Fibroblast of skin of abdomen (primary cell): Measurements from ENCODE around the gene ATG2B.
"Not testable (repeated sequence)": the region's sequence is repeated elsewhere in the genome, so short reads cannot be mapped to it uniquely, and the experiment has no call there.

Experiments
- DNase-seq: peaks from one replicate; pipeline ENCODE4 v3.0.0-alpha.2; 2013

The ATG2B gene

GRCh38 chr14:96370528-96370927 is 7.4 kb upstream of the ATG2B start:
- no peak for DNase-seq

- no peak for DNase-seq
Observed at GRCh38 chr14:96368534-96368933, 5.4 kb upstream of the ATG2B start.

GRCh38 chr14:96364962-96365361 is 1.8 kb upstream of the ATG2B start:
- DNase-seq: no peak

DNA sequence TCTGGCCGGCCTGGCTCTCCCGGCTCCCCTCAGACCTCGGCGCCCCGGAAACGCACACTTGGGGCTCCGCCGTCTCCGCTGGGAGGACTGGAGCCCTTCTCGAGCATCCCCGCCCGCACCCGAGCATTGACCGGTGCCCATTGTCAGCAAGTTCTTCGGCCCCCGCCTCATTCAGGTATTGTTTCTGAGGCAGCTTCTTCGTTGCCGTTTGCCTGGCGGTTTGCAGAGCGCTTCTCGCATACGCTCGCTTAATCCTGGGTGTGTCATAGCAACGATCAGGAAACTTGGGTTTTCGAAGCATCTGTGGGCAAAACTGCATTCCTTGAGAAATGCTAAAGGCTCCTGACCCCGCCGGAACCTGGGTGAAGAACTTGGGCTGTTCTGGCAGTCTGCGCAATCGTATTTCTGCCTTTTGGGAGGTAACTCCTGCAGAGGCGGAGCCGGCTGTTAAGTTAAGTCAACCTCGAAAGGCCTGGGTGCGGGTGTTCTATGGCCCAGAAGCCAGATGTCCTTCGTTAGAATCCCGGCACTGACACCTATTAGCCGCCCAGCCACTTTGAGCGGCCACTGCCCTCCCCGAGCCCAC is 703 bp upstream of the ATG2B start:
- peak; percentile 23 for DNase-seq

DNA sequence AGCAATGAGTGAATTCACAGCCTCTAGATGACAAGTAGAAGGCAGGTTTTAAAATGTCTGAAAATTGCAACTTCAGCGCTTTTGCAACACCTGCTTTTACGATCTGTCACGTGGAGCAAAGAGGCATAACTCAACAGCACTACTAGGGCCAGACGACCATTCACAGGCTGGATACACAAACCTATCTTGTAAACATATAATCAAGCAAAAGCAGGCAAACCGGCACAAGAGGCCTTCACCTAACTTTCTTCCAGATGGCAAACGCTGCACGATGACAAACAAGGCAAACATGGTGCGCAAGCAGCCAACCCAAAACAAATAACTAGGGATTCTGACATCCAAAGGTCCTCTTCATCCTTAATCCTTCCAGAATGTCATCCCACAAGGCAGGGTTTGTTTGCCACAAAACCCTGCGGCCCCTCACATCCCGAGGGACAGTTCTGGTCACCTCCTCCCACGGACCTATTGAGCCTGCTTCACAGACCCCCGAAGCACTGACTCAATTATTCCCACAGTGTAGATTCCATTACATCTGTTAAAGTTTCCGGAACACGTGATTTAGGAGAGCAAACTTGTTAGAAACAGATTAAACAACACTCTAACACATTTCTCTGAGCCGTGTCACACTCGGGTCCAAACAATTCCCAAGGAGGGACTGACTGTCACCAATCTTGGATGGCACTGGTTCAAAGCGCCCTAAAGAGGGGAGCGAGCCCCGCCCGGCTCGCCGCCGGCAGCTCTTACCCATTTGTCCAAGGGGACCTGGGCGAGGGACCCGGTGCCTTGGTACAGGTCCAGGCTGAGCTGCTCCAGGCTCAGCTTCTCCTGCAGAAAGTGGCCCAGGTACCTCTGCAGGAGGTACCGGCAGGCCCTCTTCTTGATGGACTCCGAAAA is 823 bp downstream of the ATG2B start:
- no peak for DNase-seq

- DNase-seq: no peak
Observed at GRCh38 chr14:96359959-96360358, 3.2 kb downstream of the ATG2B start.

- no peak for DNase-seq
Observed at GRCh38 chr14:96357216-96357615, 5.9 kb downstream of the ATG2B start.

- no peak for DNase-seq
Observed at GRCh38 chr14:96354246-96354645, 8.9 kb downstream of the ATG2B start.

GRCh38 chr14:96352708-96353107 is 10.4 kb downstream of the ATG2B start:
- DNase-seq: no peak

DNA sequence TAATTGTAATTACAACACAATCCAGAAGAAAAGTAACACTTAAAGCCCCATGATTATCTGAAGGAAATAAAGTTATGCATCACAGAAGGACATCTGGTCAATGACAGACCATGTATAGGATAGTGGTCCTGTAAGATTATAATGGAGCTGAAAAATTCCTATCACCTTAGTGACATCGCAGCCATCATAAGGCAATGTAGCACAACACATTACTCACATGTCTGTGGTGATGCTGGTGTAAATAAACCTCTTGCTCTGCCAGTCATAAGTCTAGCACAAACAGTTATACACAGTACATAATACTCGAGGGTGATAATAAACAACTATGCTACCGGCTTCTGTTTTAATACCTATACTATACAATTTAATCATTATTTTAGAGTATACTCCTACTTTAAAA is 11.2 kb downstream of the ATG2B start:
- DNase-seq: no peak

DNA sequence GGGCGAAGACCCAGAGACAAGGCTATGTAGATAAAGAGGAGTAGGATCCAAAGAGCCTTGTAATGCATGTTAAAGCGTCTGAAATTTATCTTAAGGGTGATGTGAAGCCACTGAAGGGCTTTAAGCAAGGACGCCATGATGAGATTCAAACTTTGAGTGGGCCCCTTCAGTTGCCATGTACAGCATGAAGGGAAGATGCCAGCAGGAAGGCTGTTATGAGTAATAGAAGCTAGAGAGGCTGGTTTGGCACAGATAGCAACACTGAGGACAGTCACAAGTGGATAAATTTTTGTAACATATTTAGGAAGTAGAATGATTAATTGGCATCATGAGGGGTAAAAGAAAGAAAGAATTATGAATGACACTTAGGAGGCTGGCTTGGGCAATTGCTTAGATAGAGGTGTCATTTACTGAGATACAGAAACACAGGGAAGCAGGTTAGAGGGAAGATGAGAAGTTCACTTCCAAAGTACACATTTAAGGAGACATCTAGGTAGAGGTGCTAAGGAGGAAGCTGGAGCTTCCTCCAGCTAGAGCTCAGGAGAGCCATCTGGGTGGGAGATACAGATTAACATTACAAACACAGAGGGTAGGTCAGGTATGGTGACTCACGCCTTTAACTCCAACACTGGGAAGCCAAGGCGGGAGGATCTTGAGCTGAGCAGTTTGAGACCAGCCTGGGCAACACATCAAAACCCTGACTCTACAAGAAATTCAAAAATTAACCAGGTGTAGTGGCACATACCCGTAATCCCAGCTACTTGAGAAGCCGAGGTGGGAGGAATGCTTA is 13.7 kb downstream of the ATG2B start:
- DNase-seq: no peak

GRCh38 chr14:96347957-96348356 is 15.2 kb downstream of the ATG2B start:
- DNase-seq: not testable (repeated sequence)

DNA sequence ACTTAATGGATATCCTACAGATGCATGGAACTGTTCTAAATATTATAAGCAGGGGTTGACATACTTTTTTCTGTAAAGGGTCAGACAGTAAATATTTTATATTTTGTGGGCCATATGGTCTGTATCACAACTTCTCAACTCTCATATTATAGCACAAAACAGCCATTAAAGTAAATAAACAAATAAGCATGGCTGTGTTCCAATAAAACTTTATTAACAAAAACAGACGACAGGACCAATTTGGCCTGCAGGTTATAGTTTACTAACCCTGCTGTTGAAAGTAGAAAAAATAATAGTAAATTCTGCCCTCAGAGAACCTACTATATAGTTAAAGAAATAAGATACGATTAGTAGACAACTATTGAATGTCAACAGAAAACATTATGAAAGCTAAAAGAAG is 17.5 kb downstream of the ATG2B start:
- DNase-seq: no peak

DNA sequence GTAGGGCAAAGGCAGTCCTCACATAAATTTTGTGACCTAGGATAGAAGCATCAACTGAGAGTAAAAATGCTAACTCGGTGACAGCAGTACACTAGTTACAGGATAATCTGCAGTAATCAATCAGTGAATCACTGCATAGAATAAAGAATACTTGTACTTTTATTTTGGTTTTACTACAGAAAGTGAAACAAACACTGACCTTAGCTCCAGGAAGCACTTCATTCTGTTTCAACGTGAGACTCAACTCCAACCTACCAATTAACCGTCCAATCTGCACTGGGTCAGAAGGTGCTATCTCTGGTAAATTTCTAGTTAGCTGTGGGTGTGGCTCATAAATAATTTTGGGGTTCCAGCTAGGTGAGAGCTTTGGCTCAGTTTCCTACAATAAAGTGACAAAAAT is 21.8 kb downstream of the ATG2B start:
- DNase-seq: no peak

DNA sequence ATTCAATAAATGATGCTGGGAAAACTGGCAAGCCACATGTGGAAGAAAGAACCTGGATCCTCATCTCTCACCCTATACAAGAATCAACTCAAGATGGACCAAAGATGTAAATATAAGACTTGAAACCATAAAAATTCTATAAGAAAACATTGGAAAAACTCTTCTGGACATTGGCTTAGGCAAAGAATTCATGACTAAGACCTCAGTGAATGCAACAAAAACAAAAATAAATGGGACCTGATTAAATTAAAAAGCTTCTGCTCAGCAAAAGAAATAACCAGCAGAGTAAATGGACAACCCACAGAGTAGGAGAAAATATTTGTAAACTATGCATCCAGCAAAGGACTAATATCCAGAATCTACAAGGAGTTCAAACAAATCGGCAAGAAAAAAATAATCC is 24.6 kb downstream of the ATG2B start:
- DNase-seq: no peak

GRCh38 chr14:96324219-96324618 is 38.9 kb downstream of the ATG2B start:
- no peak for DNase-seq

GRCh38 chr14:96320605-96321004 is 42.5 kb downstream of the ATG2B start:
- no peak for DNase-seq

- DNase-seq: no peak
Observed at GRCh38 chr14:96318836-96319235, 44.3 kb downstream of the ATG2B start.

- no peak for DNase-seq
Observed at GRCh38 chr14:96316087-96316486, 47.1 kb downstream of the ATG2B start.

GRCh38 chr14:96310906-96311305 is 52.2 kb downstream of the ATG2B start:
- no peak for DNase-seq

GRCh38 chr14:96309896-96310330 is 53.2 kb downstream of the ATG2B start:
- DNase-seq: peak; percentile 8

DNA sequence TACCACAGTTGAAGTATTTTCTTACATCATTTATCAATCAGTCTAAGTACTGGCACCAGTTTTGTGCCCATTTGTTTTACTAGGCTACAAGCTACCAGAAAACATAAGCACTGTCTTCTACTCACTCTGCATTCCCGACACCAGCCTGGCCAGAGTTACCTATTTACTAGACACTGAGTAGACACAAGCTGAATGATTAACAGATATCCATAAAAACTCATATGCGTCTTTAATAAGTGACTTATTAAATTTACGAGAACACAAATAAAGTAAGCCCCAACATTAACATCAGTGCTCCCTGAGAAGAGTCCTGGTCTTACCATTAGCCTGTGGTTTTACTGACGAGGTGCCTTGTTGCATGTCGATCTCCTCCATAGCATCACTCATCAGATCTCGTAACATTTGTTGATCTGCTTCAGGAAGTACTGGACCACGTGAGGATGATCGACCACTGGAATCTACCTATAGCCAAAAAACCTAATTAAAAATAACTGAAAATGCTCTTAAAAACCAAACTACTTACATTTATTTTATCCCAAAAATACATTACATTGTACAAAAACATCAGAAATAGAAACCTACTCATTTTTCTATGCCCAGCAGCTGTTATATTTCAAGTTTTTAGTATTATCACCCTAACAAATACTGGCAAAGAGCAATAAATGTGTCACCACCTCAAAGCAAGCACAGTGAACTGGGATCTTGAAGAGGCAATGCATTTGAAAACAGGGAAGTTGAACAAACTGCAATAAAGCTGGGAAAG is 53.8 kb downstream of the ATG2B start:
- DNase-seq: no peak

DNA sequence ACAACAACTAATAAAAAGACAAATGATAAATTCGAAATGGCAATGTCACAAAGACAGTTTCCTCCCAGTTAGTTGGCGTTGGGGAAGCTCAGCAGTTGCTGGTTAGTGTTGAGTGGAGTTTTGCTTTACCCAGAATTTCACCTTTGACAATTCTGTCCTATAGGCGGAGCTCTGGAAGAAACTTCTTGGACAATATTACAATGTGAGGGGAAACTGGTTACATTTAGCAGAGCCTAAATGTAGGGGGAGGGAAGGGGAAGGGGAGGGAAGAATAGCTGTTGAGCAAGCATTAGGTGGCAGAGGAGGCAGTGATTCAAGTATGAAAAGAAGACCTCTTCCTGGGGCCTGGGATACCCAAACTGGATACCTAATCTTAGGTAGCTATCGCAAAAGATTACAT is 55.7 kb downstream of the ATG2B start:
- DNase-seq: no peak
